Cerebellar cortex (tissue), 1 donor: ENCODE data around the gene ATP8A1.
"Not testable (repeated sequence)": the region's sequence is repeated elsewhere in the genome, so short reads cannot be mapped to it uniquely, and the experiment has no call there.

ENCODE experiments used
- DNase-seq: peaks from one replicate; pipeline ENCODE4 v3.0.0-alpha.2; 2015; ENCODE audit warnings: low spot score

Gene ATP8A1

GRCh38 chr4:42656944-42657792, at the start of gene ATP8A1:
Gene ATP8A1, minus strand, starts transcription at chr4:42657105. Its CDS starts 232 bp downstream, at chr4:42656873.
- peak; percentile 93 for DNase-seq

GRCh38 chr4:42706086-42706485, 49.2 kb upstream of the ATP8A1 start:
- no peak for DNase-seq

GRCh38 chr4:42703813-42704212, 46.9 kb upstream of the ATP8A1 start:
- peak; percentile 77 for DNase-seq

GRCh38 chr4:42702895-42703294, 46.0 kb upstream of the ATP8A1 start:
- DNase-seq, result no peak

DNA sequence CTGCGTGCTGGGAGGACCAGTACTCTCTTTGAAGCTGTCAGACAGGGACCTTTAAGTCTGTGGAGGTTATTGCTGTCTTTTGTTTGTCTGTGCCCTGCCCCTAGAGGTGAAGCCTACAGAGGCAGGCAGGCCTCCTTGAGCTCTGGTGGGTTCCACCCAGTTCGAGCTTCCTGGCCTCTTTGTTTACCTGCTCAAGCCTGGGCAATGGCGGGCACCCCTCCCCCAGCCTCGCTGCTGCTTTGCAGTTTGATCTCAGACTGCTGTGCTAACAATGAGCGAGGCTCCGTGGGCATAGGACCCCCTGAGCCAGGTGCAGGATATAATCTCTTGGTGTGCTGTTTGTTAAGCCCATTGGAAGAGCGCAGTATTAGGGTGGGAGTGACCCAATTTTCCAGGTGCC, 44.9 kb upstream of the ATP8A1 start:
- not testable (repeated sequence) for DNase-seq

DNA sequence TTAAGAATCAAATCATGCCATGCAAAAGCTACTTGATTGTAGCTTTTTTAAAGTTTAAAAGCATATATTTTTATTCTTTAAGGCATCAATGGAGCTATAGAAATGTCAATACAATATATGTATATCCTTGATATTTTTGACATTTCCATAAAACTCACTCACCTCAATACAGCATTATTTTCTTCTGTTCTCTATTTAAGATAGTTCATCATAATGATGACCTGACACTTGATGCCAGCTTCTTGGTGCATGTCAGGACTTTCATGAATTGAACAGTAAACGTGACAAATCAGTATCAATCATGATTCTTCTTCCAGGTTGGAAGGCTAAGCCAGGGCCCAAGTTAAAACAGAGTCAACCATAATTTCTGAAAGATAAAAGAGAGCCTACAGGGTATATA, 33.6 kb upstream of the ATP8A1 start:
- DNase-seq, result no peak

DNA sequence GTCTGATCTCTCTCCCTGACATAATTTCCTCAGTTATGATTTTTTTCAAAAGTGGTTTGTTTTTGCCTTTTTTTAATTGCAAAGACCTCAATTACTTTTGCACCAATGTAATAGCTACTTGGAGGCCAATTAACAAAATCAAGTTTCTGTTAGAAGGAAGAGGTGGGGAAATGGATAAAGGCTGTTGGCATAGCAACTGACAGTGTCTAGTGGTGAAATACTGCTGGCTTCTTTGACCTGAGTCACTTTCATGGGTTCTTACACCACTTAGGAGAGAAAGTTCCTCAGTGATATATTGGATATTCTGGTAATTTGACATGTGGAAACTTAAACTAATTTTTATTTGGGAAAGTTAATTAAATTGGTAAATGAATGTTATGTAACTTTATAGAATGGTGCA, 26.5 kb upstream of the ATP8A1 start:
- DNase-seq, result no peak

DNA sequence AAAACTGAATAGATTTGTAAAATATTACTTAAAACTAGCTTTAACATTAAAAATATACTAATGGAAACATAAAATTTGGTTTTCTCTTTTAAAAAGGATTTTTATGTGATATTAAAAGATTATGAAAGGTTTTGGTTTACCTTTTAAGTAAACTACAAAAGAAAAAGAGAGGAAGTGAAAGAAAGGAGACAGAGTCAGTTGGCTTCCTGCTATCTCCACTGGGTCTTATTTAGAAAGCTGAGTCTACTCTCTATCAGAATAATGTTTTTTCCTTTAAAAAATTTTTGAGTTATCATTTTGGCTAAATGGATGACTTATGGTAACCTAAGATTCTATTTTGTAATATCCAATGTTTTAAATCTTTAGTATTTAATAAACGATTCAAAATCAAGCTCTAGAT, 21.6 kb upstream of the ATP8A1 start:
- DNase-seq, result no peak

- DNase-seq, result no peak
These were observed 19.4 kb upstream of the ATP8A1 start for GRCh38 chr4:42676066-42676951.

- no peak for DNase-seq
These were observed 16.1 kb upstream of the ATP8A1 start for GRCh38 chr4:42673082-42673425.

DNA sequence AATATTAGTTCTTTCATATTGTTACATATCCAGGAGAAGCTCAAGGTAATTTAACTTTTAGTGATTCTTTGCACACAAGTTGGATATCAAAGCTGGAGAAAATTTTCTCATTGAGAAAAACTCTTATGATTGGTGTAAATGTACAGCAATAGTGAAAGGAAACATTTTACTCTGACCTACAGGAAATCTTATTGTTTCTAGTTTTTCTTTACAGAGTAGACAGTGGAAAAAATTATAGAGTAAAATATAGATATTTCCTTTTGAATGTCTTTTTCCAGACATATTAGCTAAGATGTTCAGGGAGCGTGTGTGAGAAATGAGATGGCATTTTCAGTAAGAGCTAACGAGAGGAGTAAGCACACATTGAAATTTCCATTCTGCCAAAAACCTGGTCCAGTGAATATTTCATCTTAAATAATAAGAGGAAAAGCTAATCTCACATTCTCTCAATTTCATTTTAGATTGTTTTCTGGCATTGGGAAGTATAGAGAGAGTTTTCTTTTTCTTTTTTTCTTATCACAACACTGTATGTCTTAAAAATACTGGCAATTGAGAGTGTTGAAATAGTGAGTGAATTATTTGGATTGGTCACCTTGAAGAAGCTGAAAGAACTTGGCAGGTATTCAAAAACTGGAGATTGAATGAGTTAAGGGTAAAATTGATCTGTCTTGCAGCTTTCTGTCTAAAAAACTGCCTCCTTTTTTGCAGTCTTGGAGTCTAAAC, 15.6 kb upstream of the ATP8A1 start:
- no peak for DNase-seq

DNA sequence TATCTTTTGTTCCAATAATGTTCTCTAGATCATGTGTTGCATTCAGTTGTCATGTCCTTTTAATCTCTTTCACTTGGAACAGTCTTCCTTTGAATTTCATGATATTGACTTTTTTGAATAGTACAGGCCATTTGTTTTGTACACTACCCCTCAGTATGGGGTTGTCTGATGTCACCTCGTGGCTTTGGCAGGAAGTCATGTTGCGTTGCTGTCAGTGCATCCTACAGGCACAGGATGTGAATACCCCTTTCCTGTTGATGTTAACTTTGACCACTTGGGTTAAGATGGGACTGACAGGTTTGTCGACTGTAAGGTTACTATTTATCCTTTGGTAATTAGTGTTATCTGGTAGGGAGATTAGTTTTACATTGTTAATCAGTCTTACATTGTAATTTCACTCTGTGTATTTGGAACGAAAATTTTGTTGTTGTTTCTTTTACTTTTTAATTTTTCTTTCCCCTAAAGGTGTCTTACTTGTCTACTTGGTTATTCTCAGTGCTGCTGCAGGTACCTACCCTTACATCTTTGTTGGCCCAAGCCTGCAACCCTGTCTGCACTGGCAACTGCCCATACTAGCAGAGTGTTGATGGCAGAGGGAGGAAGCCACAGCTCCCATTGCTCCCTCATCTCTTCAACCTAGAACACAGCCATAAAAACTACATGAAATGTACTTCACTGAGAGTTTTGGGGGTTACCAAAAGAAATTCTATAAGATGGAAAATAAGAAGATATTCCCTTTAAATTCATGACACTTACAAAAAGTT, 14.7 kb upstream of the ATP8A1 start:
- no peak for DNase-seq

GRCh38 chr4:42658261-42658660, 1.4 kb upstream of the ATP8A1 start:
- no peak for DNase-seq

- DNase-seq, result no peak
These were observed 294 bp downstream of the ATP8A1 start for GRCh38 chr4:42656679-42656943.

DNA sequence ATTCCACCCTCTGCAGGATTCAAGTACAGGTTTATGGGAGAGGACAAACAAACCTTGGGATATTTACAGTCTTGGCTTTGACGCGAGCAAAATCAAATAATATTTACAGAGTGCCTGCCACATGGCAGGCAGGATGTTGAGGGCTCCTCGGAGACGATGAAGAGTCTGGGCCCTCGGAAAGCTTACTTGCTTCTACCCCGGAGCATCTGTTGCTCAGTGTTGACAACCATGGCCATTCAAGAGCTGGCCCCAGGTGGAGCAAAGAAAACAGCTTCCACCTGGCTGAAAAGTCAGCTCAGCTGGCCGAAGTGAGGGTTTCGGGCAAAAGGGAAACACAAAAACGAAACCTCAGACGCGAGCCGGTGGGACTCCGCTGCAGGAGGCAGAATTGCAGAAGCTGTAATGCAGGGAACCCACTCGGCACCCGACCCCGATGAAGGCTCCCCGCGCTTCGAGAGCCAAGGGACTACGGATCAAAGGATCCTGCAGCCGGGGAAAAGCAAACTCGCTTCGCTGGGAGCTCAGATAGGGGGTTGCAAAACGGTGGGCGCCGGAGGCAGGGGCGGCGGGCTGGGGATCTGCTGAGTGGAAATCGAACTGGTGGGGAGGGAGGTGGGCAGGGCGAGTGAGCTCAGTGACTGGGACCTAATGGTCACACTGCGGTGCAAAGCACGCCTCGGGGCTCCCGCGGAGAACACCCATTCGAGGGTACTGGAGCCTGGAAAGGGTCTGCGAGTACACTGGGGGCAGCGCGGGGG, 805 bp downstream of the ATP8A1 start:
- peak; percentile 62 for DNase-seq

DNA sequence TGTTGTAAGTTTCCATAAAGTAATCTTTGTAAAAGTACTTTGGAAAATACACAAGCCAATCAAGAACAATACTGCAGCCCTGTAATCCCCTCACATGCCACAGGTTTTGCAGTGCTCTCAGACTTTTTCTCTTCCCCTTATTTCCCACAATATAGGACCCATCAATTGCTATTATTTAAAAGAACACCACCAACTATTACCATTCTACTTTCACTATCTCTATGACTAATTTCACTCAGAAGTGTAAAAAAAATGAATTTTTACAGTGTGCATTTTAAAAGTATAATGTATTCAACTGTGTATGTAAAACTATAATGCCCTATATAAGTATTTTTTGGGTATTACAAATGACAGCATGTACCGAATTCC, 1.7 kb downstream of the ATP8A1 start:
- no peak for DNase-seq

DNA sequence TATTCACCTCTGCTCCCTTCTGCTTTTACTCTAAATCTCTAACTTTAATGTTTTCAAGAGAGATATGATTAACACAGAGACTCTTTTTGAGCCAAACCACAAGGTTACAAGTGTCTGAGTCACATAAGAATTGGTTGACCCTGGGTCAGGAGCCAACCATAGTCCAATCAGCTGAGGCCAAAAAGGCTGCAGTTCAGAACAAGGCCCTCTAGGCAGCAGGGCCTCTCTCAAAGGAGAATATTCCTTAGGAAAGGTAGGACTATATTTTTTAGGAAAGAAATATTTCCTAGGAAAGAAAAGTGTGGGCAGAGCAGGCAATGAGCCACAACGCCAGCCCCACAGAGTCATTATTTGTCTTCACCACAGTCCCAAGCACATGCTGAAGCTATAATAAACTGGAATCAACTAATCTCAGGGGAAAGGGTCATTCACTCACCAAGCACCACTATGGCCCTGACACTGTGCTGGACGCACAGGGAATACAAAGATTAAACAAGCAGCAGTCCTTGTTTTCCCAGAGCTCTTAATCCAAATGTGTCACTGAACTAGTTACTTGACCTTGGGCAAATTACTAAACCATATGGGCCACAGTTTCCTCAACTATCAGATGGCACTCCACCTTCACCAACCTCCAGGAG, 2.2 kb downstream of the ATP8A1 start:
- DNase-seq, result no peak

- no peak for DNase-seq
These were observed 3.0 kb downstream of the ATP8A1 start for GRCh38 chr4:42653626-42654560.

- DNase-seq, result not testable (repeated sequence)
These were observed 4.2 kb downstream of the ATP8A1 start for GRCh38 chr4:42652529-42653231.
